ENCODE measurements around the gene EDNRB. TPM values are rescaled to one million over a fixed set of nuclear protein-coding genes. Genes with fewer than 3 reads are reported as not detected.
A peak's percentile ranks its signal among the peaks of the same experiment; 100 is the strongest.

Gene EDNRB
- not detected in 2 replicates for polyA plus RNA-seq (2012; rRNA removed)
- polyA plus RNA-seq (2012; cell fraction: cytosol; rRNA removed): not detected in 2 replicates
- polyA plus RNA-seq (2012; cell fraction: nucleus; rRNA removed): 0.04 TPM in 1 of 2 replicates, not detected in the other

DNA sequence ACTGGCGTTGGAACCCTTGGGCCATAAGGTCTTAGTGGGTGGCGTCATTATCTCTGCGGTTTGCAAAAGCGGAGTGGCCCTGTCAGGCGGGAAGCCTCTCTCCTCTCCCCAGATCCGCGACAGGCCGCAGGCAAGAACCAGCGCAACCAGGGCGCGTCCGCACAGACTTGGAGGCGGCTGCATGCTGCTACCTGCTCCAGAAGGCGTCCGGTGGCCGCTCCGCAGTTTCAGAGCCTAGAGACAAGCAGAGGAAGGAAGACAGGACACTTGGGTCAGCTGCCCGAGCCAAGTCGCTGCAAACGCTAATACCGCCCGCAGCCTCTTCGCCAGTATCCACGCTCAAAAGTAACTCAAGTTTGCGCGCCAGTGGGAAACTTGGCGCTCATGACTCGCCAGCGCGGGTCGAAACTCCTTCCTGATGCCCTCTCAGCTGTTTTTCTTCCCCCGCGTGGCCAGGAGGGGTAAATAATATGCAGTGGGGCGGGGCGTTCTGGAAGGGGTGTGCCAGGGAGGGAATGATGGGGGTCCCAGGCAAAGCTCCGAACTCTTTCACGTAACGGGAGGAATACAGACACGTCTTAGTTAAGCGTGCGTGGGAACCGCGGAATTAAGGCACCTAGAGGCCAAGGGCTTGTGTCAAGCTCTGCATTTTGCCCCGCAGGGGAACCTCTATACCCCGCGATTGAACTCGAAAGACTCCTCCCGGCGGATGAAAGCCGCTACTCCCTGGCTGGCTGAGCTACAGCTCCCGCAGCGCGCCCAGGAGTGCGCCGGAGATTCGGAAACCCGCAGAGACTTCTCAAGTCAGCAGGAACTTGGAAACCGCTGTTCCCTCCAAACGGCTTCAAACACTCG lies at the start of gene EDNRB:
TSS of gene EDNRB (minus strand) at position 441 of the 855 bp plus-strand sequence. CDS start at position 183, 258 bp downstream.
- no peaks in the 10 kb centered on the region for H3K36me3 ChIP-seq (replicated peaks in 1 of 2; ENCODE audit: control insufficient read depth in 1 of 2, insufficient read depth in 2 of 2, low read length in 1 of 2)
- DNase-seq: peak; percentile 39
- TF ChIP-seq, protein P1, sequence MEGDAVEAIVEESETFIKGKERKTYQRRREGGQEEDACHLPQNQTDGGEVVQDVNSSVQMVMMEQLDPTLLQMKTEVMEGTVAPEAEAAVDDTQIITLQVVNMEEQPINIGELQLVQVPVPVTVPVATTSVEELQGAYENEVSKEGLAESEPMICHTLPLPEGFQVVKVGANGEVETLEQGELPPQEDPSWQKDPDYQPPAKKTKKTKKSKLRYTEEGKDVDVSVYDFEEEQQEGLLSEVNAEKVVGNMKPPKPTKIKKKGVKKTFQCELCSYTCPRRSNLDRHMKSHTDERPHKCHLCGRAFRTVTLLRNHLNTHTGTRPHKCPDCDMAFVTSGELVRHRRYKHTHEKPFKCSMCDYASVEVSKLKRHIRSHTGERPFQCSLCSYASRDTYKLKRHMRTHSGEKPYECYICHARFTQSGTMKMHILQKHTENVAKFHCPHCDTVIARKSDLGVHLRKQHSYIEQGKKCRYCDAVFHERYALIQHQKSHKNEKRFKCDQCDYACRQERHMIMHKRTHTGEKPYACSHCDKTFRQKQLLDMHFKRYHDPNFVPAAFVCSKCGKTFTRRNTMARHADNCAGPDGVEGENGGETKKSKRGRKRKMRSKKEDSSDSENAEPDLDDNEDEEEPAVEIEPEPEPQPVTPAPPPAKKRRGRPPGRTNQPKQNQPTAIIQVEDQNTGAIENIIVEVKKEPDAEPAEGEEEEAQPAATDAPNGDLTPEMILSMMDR (IDR thresholded peaks at IDR 0.05): peak; percentile 14; the same call in 1 of the 2 replicates
- no peak for TF ChIP-seq MEF2A (IDR thresholded peaks at IDR 0.05; ENCODE audit: borderline replicate concordance, low read depth)
- no peaks in the 10 kb centered on the region for H4K20me1 ChIP-seq (ENCODE audit: insufficient read depth)
- no peak within 1 kb of the TSS for H3K9ac ChIP-seq
- whole genome bisulfite sequencing (ENCODE audit: low lambda C conversion rate): 4% methylated on average over 34 of the region's 60 CpGs
- peak within 1 kb of the TSS; percentile 70 for H2AFZ ChIP-seq (ENCODE audit: low read depth)
- peak within 1 kb of the TSS; percentile 81 for H3K4me2 ChIP-seq
- no peaks in the 10 kb centered on the region for H3F3A ChIP-seq (replicated peaks; ENCODE audit: insufficient read depth)
- H3K27ac ChIP-seq (ENCODE audit: low read depth in 2 of 2, low read length in 1 of 2): no peak within 1 kb of the TSS
- H3K79me2 ChIP-seq (ENCODE audit: insufficient read depth): no peaks in the 10 kb centered on the region
- no peaks in the 10 kb centered on the region for H3K9me2 ChIP-seq
- H3K4me3 ChIP-seq (ENCODE audit: low read depth in 2 of 2, low read length in 1 of 2): peak within 1 kb of the TSS; percentile 38 to 58
- POLR2A ChIA-PET: interaction anchor here (0.5 kb wide), 1 partner anchor 218 kb away, joined by 6 read pairs; no protein-coding TSS in a partner anchor
- no peaks in the 10 kb centered on the region for H3K9me3 ChIP-seq
- CTCF ChIA-PET: interaction anchor here (1.0 kb wide), 1 partner anchor 320 kb away, joined by 3 read pairs; no protein-coding TSS in a partner anchor
- H3K27me3 ChIP-seq (ENCODE audit: insufficient read depth): peaks cover 37% of the 10 kb centered on the region
- H3K4me1 ChIP-seq (ENCODE audit: control insufficient read depth in 1 of 2, insufficient read depth in 2 of 2, low read depth in 1 of 2, low read length in 1 of 2): peaks cover 0 to 16% of the 10 kb centered on the region in 2 experiments; a peak in 2 of 4 replicates

- Histone ChIP-seq H3K4me3 (ENCODE audit: low read depth in 2 of 2, low read length in 1 of 2) (no peak overlapping the region), H3K9me2 (no peaks in the 10 kb centered on the region), H3K9ac (no peak overlapping the region), H4K20me1 (ENCODE audit: insufficient read depth) (no peaks in the 10 kb centered on the region), H3K4me1 (ENCODE audit: control insufficient read depth in 1 of 2, insufficient read depth in 2 of 2, low read depth in 1 of 2, low read length in 1 of 2) (no peaks in the 10 kb centered on the region), H3K27ac (ENCODE audit: low read depth in 2 of 2, low read length in 1 of 2) (no peak overlapping the region), H3K4me2 (no peak overlapping the region), H3K9me3 (no peaks in the 10 kb centered on the region), H2AFZ (ENCODE audit: low read depth) (no peak overlapping the region), H3K27me3 (ENCODE audit: insufficient read depth) (no peaks in the 10 kb centered on the region), H3F3A (replicated peaks; ENCODE audit: insufficient read depth) (no peaks in the 10 kb centered on the region), H3K79me2 (ENCODE audit: insufficient read depth) (no peaks in the 10 kb centered on the region), H3K36me3 (replicated peaks in 1 of 2; ENCODE audit: control insufficient read depth in 1 of 2, insufficient read depth in 2 of 2, low read length in 1 of 2) (no peaks in the 10 kb centered on the region)
- ChIA-PET POLR2A (no interaction called here), CTCF (no interaction called here)
- DNase-seq: no peak
- 47% methylated on average over 2 of the region's 2 CpGs for WGBS (ENCODE audit: low lambda C conversion rate)
- TF ChIP-seq, protein P1 (IDR thresholded peaks at IDR 0.05): no peak
- no peak for TF ChIP-seq ZBTB33 (IDR thresholded peaks at IDR 0.05; ENCODE audit: borderline replicate concordance, low read depth)
- TF ChIP-seq REST (IDR thresholded peaks at IDR 0.05; ENCODE audit: low read depth, low read length): no peak
- TF ChIP-seq TAF1 (IDR thresholded peaks at IDR 0.05; ENCODE audit: borderline replicate concordance, low read depth, low read length): no peak
- TF ChIP-seq USF1 (IDR thresholded peaks at IDR 0.05; ENCODE audit: borderline replicate concordance, low read depth): no peak
- TF ChIP-seq FOXM1 (IDR thresholded peaks at IDR 0.05; ENCODE audit: low read depth): no peak
- TF ChIP-seq, protein P2, sequence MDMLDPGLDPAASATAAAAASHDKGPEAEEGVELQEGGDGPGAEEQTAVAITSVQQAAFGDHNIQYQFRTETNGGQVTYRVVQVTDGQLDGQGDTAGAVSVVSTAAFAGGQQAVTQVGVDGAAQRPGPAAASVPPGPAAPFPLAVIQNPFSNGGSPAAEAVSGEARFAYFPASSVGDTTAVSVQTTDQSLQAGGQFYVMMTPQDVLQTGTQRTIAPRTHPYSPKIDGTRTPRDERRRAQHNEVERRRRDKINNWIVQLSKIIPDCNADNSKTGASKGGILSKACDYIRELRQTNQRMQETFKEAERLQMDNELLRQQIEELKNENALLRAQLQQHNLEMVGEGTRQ (IDR thresholded peaks at IDR 0.05; ENCODE audit: borderline replicate concordance, low read depth, low read length): no peak
- TF ChIP-seq MAX (IDR thresholded peaks at IDR 0.05; ENCODE audit: low read depth): no peak
- TF ChIP-seq EZH2phosphoT487 (IDR thresholded peaks at IDR 0.05; ENCODE audit: borderline replicate concordance, low read depth): no peak
Measured at GRCh38 chr13:77966671-77967070, 48.0 kb upstream of the EDNRB start.
